ENCODE measurements around the gene NLK.
"Not testable (repeated sequence)": the region's sequence is repeated elsewhere in the genome, so short reads cannot be mapped to it uniquely, and the experiment has no call there.

Gene NLK

DNA sequence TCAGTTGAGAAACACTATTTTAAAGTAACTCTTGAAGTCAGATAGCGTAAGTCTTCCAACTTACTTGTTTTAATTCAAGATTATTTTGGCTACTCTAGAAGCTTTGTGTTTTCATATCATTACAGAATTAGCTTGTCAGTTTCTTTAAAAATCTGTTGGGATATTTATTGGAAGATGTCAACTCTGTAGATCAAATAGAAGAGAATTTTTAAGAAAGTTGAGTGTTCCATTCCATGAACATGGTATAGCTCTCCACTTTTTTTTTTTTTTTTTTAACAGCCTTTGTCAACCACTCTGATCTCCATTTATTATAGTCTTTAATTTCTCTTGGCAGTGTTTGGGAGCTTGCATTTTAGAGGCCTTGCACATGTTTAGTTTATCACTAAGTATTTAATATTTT, 28.7 kb downstream of the NLK start:
- DNase-seq (ENCODE audit: extremely low spot score), result no peak
- POLR2A ChIA-PET, result no interaction called here
- TF ChIP-seq ELF4 (IDR thresholded peaks at IDR 0.05), result no peak
- no peak for TF ChIP-seq ARNT (IDR thresholded peaks at IDR 0.05)
- no peak for TF ChIP-seq FOXA1 (IDR thresholded peaks at IDR 0.05)
- no peak for TF ChIP-seq HDGF (IDR thresholded peaks at IDR 0.05; ENCODE audit: borderline replicate concordance)
- no peak for TF ChIP-seq SUZ12 (IDR thresholded peaks at IDR 0.05)
- no peak for TF ChIP-seq SP1 (IDR thresholded peaks at IDR 0.05)
- CTCF ChIA-PET, result no interaction called here

DNA sequence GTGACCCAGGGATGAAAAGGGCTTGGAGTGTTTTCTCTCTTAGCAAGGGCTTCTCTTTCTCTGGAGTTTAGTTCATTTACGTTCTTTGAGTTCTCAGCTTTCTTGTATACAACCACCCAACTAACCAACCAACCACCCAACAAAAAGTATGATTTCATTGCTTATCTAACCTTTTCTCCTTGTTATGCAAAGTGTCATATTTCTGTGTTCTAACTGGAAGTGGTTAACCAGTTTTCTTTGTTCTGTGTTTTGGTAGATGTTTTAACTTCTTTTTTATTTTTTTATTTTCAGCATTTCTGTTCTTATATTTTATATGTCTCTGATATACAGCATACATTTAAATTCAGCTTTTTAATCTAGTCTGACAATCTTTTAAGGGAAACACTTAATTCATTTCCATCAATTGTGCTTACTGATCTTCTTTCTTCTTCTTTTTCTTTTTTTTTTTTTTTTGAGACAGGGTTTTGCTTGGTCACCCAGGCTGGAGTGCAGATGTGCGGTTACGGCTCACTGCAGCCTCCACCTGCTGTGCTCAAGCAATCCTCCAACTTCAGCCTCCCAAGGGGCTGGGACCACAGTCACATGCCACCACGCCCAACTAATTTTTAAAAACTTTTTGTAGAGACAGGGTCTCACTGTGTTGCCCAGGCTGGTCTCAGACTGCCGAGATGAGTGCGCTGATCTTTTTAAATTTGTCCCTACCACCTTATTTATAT, 29.6 kb downstream of the NLK start:
- TF ChIP-seq ZNF384 (IDR thresholded peaks at IDR 0.05) (no peak), FOXM1 (IDR thresholded peaks at IDR 0.05; ENCODE audit: borderline replicate concordance) (no peak), ELF4 (IDR thresholded peaks at IDR 0.05) (no peak), FOXA1 (IDR thresholded peaks at IDR 0.05) (no peak), CTBP1 (IDR thresholded peaks at IDR 0.05; ENCODE audit: borderline replicate concordance) (no peak), L3MBTL2 (conservative IDR thresholded peaks at IDR 0.05) (no peak), FOXK2 (IDR thresholded peaks at IDR 0.05) (no peak)
- POLR2A ChIA-PET, result no interaction called here
- DNase-seq (ENCODE audit: extremely low spot score), result no peak
- CTCF ChIA-PET, result no interaction called here

DNA sequence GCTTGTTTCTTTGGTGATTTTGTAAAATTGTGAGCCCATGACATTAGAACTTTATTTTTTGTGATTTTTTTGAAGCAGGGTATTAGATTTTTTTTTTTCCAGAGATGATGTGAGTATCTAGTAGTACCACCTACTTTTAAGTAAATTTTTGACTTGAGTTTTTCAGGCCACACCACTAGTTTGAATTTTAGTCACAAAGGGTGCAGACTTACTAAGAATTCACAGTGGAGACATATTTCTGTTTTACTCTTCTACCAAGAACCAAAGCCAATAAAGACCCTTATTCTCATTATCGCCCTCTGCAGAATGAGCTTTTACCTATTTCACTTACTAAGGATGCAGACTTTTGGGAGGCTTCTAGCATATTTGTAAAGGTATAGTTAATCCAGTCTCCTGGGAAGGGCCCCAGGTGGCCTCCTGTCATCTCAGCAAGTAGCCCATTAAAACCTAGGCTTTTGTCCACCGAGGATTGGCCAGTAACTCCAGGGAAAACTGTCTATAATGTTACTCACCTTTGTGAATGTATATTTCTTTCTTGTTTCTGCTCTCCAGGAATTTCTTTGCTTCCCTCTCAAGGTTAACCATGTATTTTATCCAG, 30.6 kb downstream of the NLK start:
- CTCF ChIA-PET, result no interaction called here
- TF ChIP-seq FOXA1 (IDR thresholded peaks at IDR 0.05), result no peak
- no peak for TF ChIP-seq ARNT (IDR thresholded peaks at IDR 0.05)
- DNase-seq (ENCODE audit: extremely low spot score), result no peak
- POLR2A ChIA-PET, result no interaction called here

DNA sequence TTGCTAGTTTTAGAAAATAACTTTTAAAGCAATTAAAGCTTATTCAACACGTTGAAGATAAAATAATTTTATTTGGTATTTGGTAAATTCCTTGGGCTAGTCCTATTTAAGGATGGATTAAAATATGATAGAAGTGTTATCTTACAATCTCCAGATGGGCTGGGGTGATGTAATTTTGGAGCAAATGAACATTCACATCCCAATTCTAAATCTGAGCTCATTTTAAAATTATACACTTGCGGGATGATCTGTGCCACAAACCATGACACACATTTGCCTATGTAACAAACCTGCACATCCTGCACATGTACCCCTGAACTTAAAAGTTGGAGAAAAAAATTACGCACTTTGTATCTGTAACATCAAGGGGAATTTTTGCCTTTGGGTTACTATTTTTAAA, 31.5 kb downstream of the NLK start:
- no peak for TF ChIP-seq L3MBTL2 (conservative IDR thresholded peaks at IDR 0.05)
- TF ChIP-seq TARDBP (IDR thresholded peaks at IDR 0.05), result no peak
- TF ChIP-seq ELF4 (IDR thresholded peaks at IDR 0.05), result no peak
- no peak for TF ChIP-seq ARNT (IDR thresholded peaks at IDR 0.05)
- TF ChIP-seq FOXM1 (IDR thresholded peaks at IDR 0.05; ENCODE audit: borderline replicate concordance), result no peak
- no peak for TF ChIP-seq SP1 (IDR thresholded peaks at IDR 0.05)
- TF ChIP-seq, protein P1, sequence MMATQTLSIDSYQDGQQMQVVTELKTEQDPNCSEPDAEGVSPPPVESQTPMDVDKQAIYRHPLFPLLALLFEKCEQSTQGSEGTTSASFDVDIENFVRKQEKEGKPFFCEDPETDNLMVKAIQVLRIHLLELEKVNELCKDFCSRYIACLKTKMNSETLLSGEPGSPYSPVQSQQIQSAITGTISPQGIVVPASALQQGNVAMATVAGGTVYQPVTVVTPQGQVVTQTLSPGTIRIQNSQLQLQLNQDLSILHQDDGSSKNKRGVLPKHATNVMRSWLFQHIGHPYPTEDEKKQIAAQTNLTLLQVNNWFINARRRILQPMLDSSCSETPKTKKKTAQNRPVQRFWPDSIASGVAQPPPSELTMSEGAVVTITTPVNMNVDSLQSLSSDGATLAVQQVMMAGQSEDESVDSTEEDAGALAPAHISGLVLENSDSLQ (IDR thresholded peaks at IDR 0.05), result no peak
- no peak for TF ChIP-seq BHLHE40 (IDR thresholded peaks at IDR 0.05; ENCODE audit: borderline replicate concordance)
- TF ChIP-seq FOXK2 (IDR thresholded peaks at IDR 0.05), result no peak
- no peak for DNase-seq (ENCODE audit: extremely low spot score)
- CTCF ChIA-PET, result no interaction called here
- POLR2A ChIA-PET, result no interaction called here

DNA sequence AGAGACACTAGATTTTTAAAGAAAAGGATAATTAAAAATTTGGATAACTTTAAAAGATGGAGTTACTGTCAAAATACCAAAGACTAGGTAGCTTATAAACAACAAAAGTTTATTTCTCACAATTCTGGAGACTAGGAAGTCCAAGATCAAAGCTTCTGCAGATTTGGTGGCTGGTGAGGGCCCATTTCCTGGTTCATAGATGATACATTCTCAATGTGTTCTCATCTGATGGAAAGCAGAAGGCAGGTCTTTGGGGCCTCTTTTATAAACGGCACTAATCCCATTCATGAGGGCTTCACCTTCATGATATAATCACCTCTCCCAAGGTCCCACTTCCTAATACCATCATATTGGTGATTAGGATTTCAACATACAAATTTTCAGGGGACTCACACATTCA, 33.7 kb downstream of the NLK start:
- DNase-seq (ENCODE audit: extremely low spot score), result no peak
- ChIA-PET CTCF (no interaction called here), POLR2A (interaction anchor here (0.8 kb wide), 1 partner anchor 18 kb away, joined by 3 read pairs; no protein-coding TSS in a partner anchor)
- TF ChIP-seq LEF1 (IDR thresholded peaks at IDR 0.05; ENCODE audit: borderline replicate concordance) (no peak), CTBP1 (IDR thresholded peaks at IDR 0.05; ENCODE audit: borderline replicate concordance) (no peak), HDGF (IDR thresholded peaks at IDR 0.05; ENCODE audit: borderline replicate concordance) (no peak), ZNF384 (IDR thresholded peaks at IDR 0.05) (no peak), FOXM1 (IDR thresholded peaks at IDR 0.05; ENCODE audit: borderline replicate concordance) (no peak), SP1 (IDR thresholded peaks at IDR 0.05) (no peak), FOXA1 (IDR thresholded peaks at IDR 0.05) (no peak), NFRKB (IDR thresholded peaks at IDR 0.05) (no peak), TARDBP (IDR thresholded peaks at IDR 0.05) (no peak), FOXK2 (IDR thresholded peaks at IDR 0.05) (no peak), SUZ12 (IDR thresholded peaks at IDR 0.05) (no peak)
- TF ChIP-seq, protein P1 (IDR thresholded peaks at IDR 0.05), result no peak

DNA sequence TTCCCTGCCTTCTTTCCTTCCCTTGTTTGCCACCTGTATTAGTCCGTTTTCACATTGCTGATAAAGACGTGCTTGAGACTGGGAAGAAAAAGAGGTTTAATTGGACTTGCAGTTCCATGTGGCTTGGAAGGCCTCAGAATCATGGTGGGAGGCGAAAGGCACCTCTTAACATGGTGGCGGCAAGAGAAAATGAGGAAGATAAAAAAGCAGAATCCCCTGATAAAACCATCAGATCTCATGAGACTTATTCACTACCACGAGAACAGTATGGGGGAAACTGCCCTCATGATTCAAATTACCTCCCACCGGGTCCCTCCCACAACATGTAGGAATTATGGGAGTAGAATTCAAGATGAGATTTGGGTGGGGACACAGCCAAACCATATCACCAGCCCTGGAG, 34.7 kb downstream of the NLK start:
- POLR2A ChIA-PET; DNase-seq (ENCODE audit: extremely low spot score); CTCF ChIA-PET: not testable (repeated sequence)

DNA sequence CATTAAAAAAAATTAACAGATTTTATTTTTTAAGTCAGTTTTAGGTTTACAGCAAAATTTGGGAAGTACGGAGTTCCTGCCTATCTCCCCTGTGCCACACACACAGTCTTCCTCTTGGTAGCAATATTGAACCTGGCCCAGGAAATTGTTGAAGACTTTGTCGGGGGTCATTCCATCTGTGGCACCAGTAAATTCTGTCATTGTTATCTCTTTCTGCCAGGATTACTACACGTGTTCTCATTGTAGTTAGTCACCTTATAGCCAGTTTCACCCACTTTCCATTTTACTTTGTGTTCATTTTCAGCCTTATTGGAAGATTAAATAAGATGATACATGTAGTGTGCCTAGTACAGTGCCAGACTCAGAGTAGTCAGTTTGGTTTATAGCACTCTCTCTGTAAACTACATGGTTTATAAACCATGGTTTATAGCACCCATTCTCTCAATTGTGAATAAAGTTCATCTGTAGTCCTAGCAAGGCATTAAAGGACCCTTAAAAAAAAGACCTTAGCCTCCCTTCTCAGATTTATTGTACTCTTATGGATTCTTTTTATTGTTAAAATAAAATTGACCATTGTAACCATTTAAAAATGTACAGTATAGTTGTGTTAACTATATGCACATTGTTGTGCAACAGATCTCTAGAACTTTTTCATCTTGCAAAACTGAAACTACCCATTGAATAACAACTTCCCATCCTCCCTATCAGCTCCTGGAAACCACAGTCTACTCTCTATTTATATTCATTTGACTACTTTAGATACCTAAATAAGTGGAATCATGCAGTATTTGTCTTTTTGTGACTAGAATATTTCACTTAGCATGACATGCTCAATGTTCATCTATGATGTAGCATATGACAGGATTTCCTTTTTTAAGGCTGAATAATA, 36.1 kb downstream of the NLK start:
- ChIA-PET POLR2A (no interaction called here), CTCF (no interaction called here)
- TF ChIP-seq BHLHE40 (IDR thresholded peaks at IDR 0.05; ENCODE audit: borderline replicate concordance) (no peak), TARDBP (IDR thresholded peaks at IDR 0.05) (no peak), LEF1 (IDR thresholded peaks at IDR 0.05; ENCODE audit: borderline replicate concordance) (no peak)
- DNase-seq (ENCODE audit: extremely low spot score), result no peak

Measured in HEK293T (cell line).